Thoracic aorta (tissue), 2 donors: Measurements from ENCODE around the gene PCBD2. TPM values are rescaled to one million over a fixed set of nuclear protein-coding genes. Genes with fewer than 3 reads are reported as not detected.

Experiments used
- ATAC-seq: fragments of 150-250 bp; one replicate; pipeline ENCODE4 v1.8.0; 2017; ENCODE audit warnings: low read depth; ENCODE audit not compliant: insufficient number of reproducible peaks, low FRiP score
- DNase-seq: peaks from one replicate; pipeline ENCODE4 v3.0.0-alpha.2; 2020; ENCODE audit warnings: low spot score
- H3K27ac ChIP-seq, 2 donors: fragments of 200-600 bp; sonication (generic); 1 replicate in 1 of 2; 2 replicates in 1 of 2; pipeline ENCODE4 v1.5.1; 2016; ENCODE audit warnings: mild to moderate bottlenecking in 2 of 2, moderate library complexity in 2 of 2
- H3K27me3 ChIP-seq: fragments of 200-600 bp; sonication (generic); replicated peaks from 2 replicates; pipeline ENCODE4 v1.6.0; 2016; ENCODE audit warnings: mild to moderate bottlenecking; ENCODE audit not compliant: insufficient read depth
- H3K36me3 ChIP-seq: fragments of 200-600 bp; sonication (generic); one replicate; pipeline ENCODE4 v1.5.1; 2016
- H3K4me1 ChIP-seq, 2 donors: fragments of 200-600 bp; sonication (generic); 1 replicate in 1 of 2; 2 replicates in 1 of 2; pipeline versions ENCODE4 v1.5.1 to v1.6.0; 2016; ENCODE audit warnings: low read depth in 2 of 2, mild to moderate bottlenecking in 1 of 2; ENCODE audit not compliant: control insufficient read depth in 1 of 2
- H3K4me3 ChIP-seq: fragments of 200-600 bp; sonication (generic); 2 replicates; pipeline ENCODE4 v1.5.1; 2016; ENCODE audit warnings: mild to moderate bottlenecking
- H3K9me3 ChIP-seq: fragments of 200-600 bp; sonication (generic); 2 replicates; pipeline ENCODE4 v1.5.1; 2016
- total RNA-seq, 2 donors: library from RNA; depleted of rRNA; stranded (reverse); fragments of >200 nt; gene quantifications; one replicate each; pipeline versions ENCODE4 v1.1.0 to v1.2.3, GENCODE V29; 2016
- TF ChIP-seq, protein P1 (sequence below): fragments of 200-600 bp; sonication (generic); IDR thresholded peaks from one replicate; pipeline ENCODE4 v1.5.1; 2019; ENCODE audit warnings: antibody characterized with exemption

The PCBD2 gene
- total RNA-seq, 2 donors from 2014 or later = 6.9 to 10.4 TPM

DNA sequence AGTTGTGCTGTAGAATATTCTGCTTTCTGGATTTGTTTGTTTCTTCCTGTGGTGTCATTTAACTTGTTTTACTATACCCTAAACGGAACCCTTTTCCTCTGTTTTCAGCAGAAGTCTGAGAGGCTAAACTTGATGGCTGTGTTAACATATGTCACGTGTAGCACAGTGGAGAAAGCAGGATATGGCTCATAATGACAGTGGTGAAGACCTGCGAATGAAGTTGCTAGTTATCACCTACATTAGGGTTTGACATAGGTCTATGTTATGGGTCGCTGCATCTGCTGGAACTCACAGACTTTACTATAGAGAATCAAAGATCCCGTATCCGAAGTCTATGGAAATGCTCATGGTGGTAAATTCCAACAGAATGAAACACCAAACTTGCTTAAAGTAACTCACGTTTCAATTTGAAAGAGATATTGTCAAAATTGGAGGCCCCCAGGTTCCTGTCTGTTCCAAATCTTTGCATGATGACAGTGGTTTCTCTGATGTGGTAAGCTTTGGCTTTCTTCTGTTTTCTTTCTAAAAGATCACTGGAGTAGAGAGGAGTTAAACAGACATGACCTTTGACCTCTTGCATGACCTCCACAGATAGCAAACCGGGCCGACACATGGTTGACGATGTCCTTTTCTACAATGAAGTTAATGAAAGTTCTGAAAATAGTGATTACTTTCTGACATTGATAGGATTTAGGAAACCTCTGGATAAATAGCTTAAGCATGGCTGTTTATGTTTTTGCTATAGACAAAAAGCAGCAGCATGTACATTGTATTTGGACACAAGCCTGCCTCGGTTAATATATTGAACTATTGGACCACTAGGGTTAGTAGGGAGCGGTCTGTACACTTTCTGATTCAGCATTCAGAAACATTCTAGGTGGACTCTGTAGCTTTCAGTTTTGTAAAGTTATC lies 59.7 kb downstream of the PCBD2 start:
- ATAC-seq (no peak), DNase-seq (no peak)
- no peaks in the 10 kb centered on the region for H3K9me3 ChIP-seq
- TF ChIP-seq, protein P1, sequence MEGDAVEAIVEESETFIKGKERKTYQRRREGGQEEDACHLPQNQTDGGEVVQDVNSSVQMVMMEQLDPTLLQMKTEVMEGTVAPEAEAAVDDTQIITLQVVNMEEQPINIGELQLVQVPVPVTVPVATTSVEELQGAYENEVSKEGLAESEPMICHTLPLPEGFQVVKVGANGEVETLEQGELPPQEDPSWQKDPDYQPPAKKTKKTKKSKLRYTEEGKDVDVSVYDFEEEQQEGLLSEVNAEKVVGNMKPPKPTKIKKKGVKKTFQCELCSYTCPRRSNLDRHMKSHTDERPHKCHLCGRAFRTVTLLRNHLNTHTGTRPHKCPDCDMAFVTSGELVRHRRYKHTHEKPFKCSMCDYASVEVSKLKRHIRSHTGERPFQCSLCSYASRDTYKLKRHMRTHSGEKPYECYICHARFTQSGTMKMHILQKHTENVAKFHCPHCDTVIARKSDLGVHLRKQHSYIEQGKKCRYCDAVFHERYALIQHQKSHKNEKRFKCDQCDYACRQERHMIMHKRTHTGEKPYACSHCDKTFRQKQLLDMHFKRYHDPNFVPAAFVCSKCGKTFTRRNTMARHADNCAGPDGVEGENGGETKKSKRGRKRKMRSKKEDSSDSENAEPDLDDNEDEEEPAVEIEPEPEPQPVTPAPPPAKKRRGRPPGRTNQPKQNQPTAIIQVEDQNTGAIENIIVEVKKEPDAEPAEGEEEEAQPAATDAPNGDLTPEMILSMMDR = no peak
- no peaks in the 10 kb centered on the region for H3K4me1 ChIP-seq
- no peaks in the 10 kb centered on the region for H3K27me3 ChIP-seq
- H3K36me3 ChIP-seq = peaks cover 4% of the 10 kb centered on the region
- no peak overlapping the region for H3K27ac ChIP-seq
- H3K4me3 ChIP-seq = no peak overlapping the region

DNA sequence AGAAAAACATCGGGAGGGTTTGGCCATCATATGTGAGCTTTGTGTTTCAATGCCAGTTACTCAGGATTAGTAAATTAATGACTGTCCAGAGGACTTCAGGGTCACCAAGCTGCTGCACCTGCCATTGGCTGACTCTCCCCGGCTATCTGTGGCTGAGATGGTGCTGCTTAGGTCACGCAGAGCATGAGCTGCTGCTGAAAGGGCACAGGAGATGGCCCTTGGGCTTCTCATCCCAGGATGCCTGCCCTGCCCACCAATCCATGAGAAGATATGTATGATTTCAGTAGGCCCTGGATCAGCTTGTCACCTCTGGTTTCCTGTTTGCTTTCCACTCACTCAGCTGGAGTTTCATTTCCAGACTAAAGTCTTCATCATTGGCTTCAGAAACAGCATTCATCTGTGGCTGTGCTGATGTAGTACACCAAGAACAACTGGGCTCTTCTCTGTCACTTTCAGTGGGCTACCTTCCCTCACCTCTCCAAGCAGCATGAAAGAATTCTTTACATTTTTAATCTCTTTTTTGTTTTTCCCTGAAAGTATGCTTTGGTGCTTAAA lies 60.4 kb downstream of the PCBD2 start:
- TF ChIP-seq, protein P1 = no peak
- ATAC-seq (no peak), DNase-seq (no peak)
- Histone ChIP-seq H3K27me3 (no peaks in the 10 kb centered on the region), H3K36me3 (peaks cover 4% of the 10 kb centered on the region), H3K4me1 (no peaks in the 10 kb centered on the region), H3K27ac (no peak overlapping the region), H3K4me3 (no peak overlapping the region), H3K9me3 (no peaks in the 10 kb centered on the region)

DNA sequence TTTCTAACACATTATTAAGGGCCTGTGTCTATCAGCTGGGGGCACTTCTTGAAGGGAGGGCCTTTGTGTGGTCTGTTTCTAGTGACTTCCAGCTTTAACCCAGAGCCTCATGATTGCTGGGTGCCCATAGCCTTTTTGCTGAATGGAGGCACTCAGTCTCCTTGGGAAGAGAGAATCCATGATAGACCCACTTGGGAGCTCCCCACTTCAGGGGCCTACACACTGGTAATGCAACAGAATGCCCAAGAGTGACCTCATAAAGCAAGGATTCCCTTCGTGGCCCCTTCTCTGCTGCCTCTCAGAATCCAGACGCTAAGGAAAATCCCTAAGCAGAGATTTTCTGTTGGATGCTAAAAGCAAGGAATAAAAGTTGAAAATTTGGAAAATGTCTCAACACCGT lies 62.7 kb downstream of the PCBD2 start, which contains the start of gene CATSPER3:
Gene CATSPER3 (plus strand): TSS at position 301 of the 400 bp plus-strand sequence. CDS start 85 bp downstream, at position 386.
- DNase-seq = no peak

DNA sequence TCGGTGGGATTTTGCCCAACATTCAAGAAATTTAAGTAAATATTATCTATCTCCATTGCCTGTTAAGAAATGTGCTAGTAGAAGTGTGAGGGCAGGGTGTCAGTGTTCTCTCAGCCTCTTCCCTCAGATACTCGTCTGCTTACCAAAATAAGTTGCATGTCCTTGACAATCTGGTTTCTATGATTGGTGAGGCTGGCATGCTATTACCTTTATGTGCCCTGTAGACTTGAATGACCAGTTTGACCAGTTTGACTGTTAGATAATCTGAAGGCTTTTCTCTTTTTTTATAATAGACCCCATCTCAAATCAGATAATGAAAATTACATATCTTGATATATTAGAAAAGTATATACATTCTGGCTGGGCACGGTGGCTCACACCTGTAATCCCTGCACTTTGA lies 63.1 kb downstream of the PCBD2 start:
- Histone ChIP-seq H3K27ac (no peak overlapping the region), H3K9me3 (no peaks in the 10 kb centered on the region), H3K4me3 (no peak overlapping the region), H3K36me3 (peaks cover 4% of the 10 kb centered on the region), H3K27me3 (no peaks in the 10 kb centered on the region), H3K4me1 (no peaks in the 10 kb centered on the region)
- DNase-seq = no peak
- TF ChIP-seq, protein P1 = no peak
- ATAC-seq = no peak

More for the DNA sequence above, 62.7 kb downstream of the PCBD2 start, which contains the start of gene CATSPER3:
- Histone ChIP-seq H3K4me1 (no peaks in the 10 kb centered on the region), H3K9me3 (no peaks in the 10 kb centered on the region), H3K36me3 (peaks cover 4% of the 10 kb centered on the region), H3K4me3 (no peak within 1 kb of the TSS), H3K27me3 (no peaks in the 10 kb centered on the region), H3K27ac (no peak within 1 kb of the TSS)
- no peak for ATAC-seq
- TF ChIP-seq, protein P1 = no peak

DNA sequence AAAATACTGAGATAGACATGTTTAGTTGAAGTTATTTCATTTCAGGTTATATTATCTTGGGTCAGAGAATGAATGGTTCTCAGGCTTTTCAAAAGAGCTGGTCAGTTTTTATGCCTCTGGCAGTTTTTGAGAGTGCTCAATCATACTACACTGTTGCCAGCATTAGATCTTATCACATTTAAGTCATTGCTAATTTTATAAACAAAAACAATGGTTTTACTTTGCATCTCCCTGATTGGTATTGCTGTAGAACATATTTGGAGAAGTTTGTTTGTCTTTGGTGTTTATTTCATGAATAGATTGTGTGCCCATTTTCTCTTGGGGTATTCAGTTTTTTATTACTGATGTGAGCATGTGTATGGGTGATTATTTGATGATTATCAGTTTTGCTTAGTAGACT lies 64.2 kb downstream of the PCBD2 start:
- Histone ChIP-seq H3K4me3 (no peak overlapping the region), H3K36me3 (no peaks in the 10 kb centered on the region), H3K27ac (no peak overlapping the region), H3K9me3 (no peaks in the 10 kb centered on the region), H3K27me3 (no peaks in the 10 kb centered on the region), H3K4me1 (no peaks in the 10 kb centered on the region)
- DNase-seq (no peak), ATAC-seq (no peak)
- TF ChIP-seq, protein P1 = no peak
